Stimulated activated CD4-positive, alpha-beta T cell treated with anti-CD3 and anti-CD28 coated beads, Interleukin-4, amount 100 ng/mL, for 48 hours (primary cell): Measurements from ENCODE around the gene PODXL2.

Experiments used
- DNase-seq, 2 donors: peaks; one replicate each; pipeline ENCODE4 v3.0.0-alpha.2; 2020; ENCODE audit warnings: low read depth in 2 of 2

Gene PODXL2

DNA sequence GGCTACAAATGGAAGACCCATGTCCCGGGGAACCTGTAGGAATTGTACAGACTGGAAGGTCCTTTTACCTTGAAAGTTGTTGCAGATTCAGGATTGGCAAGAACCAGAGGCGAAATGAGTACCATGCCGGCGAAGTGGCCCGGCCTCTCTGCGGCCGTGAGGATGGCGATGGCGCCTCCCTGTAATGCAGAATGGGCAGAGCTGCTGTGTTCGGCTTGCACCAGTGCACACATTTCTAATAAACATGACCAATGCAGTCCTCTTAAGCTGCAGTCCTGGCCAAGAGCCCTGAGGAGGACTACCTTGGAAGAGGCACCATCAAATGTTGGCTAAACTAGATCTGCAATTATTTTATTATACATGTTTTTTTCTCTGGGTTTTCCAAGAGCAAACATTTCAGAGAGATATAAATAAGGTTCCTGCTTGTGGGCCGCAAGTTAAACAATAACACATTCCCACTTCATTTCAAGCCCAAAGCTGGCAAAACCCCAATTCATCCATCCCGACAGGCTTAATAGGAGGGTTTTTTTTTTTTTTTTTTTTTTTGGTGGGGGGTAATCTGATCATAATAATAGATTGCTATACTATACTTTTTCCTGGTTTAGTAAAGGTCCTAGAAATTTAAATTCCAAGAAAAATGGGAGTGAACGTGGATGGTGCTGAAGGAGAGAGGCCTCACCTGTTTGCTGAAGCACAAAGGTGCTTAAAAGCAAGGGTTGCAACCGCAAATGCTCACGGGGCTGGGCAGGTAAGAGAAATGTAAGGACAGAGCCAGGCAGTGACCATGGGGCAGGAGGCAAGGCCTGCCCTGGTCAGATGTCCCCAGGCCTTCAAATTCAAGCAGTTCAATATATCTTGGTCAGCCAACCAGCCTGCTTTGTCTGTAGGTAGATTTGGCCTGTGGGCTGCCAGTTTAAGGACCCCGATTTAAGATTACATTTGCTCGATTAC is 92.3 kb downstream of the PODXL2 start:
- DNase-seq = no peak

DNA sequence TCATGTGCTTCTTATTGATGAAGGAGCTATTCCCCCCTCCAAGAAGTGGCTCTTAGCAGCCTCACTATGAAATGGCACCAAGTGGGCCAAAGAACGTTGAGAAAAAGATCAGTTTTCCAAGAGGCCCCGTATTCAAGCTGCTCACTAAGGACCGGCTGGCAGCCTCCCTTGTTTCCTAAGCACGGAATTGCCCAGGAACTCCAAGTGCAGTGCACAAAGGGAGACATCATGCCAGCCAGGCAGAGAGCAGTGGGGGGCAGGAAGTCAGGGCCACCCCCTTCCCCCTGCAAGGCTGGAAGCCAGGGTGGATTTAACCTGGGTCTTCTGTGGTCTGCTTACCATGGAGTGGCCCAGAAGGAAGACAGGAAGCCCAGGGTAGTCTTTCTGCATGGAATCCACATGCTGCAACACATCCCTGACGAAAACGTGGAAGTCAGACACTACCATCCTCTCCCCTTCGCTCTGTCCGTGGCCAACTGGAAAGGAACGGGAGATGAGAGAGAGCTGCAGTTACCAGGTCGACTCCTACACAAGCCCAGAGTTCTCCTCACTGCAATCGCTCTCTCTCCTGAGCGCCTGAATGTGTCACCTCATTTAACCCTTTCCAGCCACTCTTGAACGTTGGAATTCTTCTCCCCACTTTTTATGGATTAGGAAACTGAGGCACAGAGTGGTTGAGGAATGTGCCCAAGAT is 93.3 kb downstream of the PODXL2 start:
- no peak for DNase-seq
